Measurements from ENCODE around the gene STOX1.
"Not testable (repeated sequence)": the region's sequence is repeated elsewhere in the genome, so short reads cannot be mapped to it uniquely, and the experiment has no call there.

The STOX1 gene

DNA sequence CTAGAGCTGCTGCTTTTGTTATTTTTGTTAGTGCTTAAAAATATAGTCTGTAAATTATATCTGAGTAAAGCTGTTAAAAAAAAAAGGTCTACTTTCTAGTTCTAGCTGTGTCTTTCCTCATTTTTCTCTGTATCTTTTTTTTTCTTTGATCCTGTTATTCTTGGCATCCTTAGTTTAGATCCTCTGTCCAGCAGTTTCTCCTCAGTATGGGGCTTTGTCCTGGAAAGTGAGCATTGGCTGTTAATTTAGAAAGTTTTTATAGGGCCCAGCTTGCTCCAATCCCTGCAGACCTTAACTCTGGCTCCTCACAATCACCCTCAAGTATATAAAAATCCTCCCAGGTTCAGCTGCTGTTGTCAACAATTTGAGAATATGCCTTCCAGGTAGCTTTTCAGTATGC is 97.3 kb downstream of the STOX1 start:
- no peaks in the 10 kb centered on the region for H3K4me1 ChIP-seq (ENCODE audit: control insufficient read depth, insufficient read depth, low read length)
- H3K27me3 ChIP-seq (ENCODE audit: control insufficient read depth, insufficient read depth, low read length, poor library complexity, severe bottlenecking): no peaks in the 10 kb centered on the region
- H3K27ac ChIP-seq (ENCODE audit: insufficient read depth, low read depth, low read length, poor library complexity, severe bottlenecking): no peak overlapping the region
- H3K36me3 ChIP-seq (ENCODE audit: control insufficient read depth, insufficient read depth, low read length): peaks cover 19% of the 10 kb centered on the region
- no peak overlapping the region for H3K4me3 ChIP-seq (ENCODE audit: insufficient read depth, low read depth, low read length)
- H3K9me3 ChIP-seq (ENCODE audit: control insufficient read depth, low read length): no peaks in the 10 kb centered on the region

DNA sequence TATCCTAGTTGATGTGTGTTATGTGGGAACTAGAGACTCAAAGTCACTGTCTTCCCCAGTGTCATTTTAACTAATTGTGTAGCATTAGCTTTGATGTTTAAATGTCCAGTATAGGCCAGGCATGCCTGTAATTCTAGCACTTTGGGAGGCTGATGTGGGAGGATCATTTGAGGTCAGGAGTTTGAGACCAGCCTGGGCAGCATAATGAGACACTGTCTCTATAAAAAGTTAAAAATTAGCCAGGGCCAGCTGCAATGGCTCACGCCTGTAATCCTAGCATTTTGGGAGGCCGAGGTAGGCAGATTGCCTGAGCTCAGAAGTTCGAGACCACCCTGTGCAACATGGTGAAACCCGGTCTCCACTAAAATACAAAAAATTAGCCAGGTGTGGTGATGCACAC is 98.2 kb downstream of the STOX1 start:
- Histone ChIP-seq H3K36me3 (ENCODE audit: control insufficient read depth, insufficient read depth, low read length) (peaks cover 13% of the 10 kb centered on the region), H3K9me3 (ENCODE audit: control insufficient read depth, low read length) (no peaks in the 10 kb centered on the region), H3K27ac (ENCODE audit: insufficient read depth, low read depth, low read length, poor library complexity, severe bottlenecking) (no peak overlapping the region), H3K4me1 (ENCODE audit: control insufficient read depth, insufficient read depth, low read length) (no peaks in the 10 kb centered on the region), H3K4me3 (ENCODE audit: insufficient read depth, low read depth, low read length) (no peak overlapping the region), H3K27me3 (ENCODE audit: control insufficient read depth, insufficient read depth, low read length, poor library complexity, severe bottlenecking) (no peaks in the 10 kb centered on the region)
- WGBS, 2 experiments: 91 to 94% methylated on average over 4 of the region's 4 CpGs

GRCh38 chr10:68929157-68929556 is 101.8 kb downstream of the STOX1 start:
- not testable (repeated sequence) for H3K4me1 ChIP-seq (ENCODE audit: control insufficient read depth, insufficient read depth, low read length); H3K27me3 ChIP-seq (ENCODE audit: control insufficient read depth, insufficient read depth, low read length, poor library complexity, severe bottlenecking); H3K4me3 ChIP-seq (ENCODE audit: insufficient read depth, low read depth, low read length); H3K9me3 ChIP-seq (ENCODE audit: control insufficient read depth, low read length); H3K27ac ChIP-seq (ENCODE audit: insufficient read depth, low read depth, low read length, poor library complexity, severe bottlenecking)
- peaks cover 12% of the 10 kb centered on the region for H3K36me3 ChIP-seq (ENCODE audit: control insufficient read depth, insufficient read depth, low read length)
- WGBS, 2 experiments: 92 to 98% methylated on average over 2 of the region's 2 CpGs

GRCh38 chr10:68929888-68930287 is 102.6 kb downstream of the STOX1 start:
- H3K36me3 ChIP-seq (ENCODE audit: control insufficient read depth, insufficient read depth, low read length): peaks cover 12% of the 10 kb centered on the region
- not testable (repeated sequence) for H3K9me3 ChIP-seq (ENCODE audit: control insufficient read depth, low read length); H3K27me3 ChIP-seq (ENCODE audit: control insufficient read depth, insufficient read depth, low read length, poor library complexity, severe bottlenecking); H3K27ac ChIP-seq (ENCODE audit: insufficient read depth, low read depth, low read length, poor library complexity, severe bottlenecking); H3K4me3 ChIP-seq (ENCODE audit: insufficient read depth, low read depth, low read length); H3K4me1 ChIP-seq (ENCODE audit: control insufficient read depth, insufficient read depth, low read length)
- WGBS, 2 experiments: 94 to 95% methylated on average over 8 of the region's 8 CpGs

- H3K27ac ChIP-seq (ENCODE audit: insufficient read depth, low read depth, low read length, poor library complexity, severe bottlenecking); H3K4me3 ChIP-seq (ENCODE audit: insufficient read depth, low read depth, low read length); H3K9me3 ChIP-seq (ENCODE audit: control insufficient read depth, low read length); H3K36me3 ChIP-seq (ENCODE audit: control insufficient read depth, insufficient read depth, low read length); H3K4me1 ChIP-seq (ENCODE audit: control insufficient read depth, insufficient read depth, low read length); H3K27me3 ChIP-seq (ENCODE audit: control insufficient read depth, insufficient read depth, low read length, poor library complexity, severe bottlenecking): not testable (repeated sequence)
- WGBS, 2 experiments: 89 to 95% methylated on average over 3 of the region's 3 CpGs
These were observed 105.5 kb downstream of the STOX1 start for GRCh38 chr10:68932860-68933259.

GRCh38 chr10:68934994-68935393 is 107.7 kb downstream of the STOX1 start:
- no peaks in the 10 kb centered on the region for H3K9me3 ChIP-seq (ENCODE audit: control insufficient read depth, low read length)
- H3K27me3 ChIP-seq (ENCODE audit: control insufficient read depth, insufficient read depth, low read length, poor library complexity, severe bottlenecking): no peaks in the 10 kb centered on the region
- H3K36me3 ChIP-seq (ENCODE audit: control insufficient read depth, insufficient read depth, low read length): peaks cover 13% of the 10 kb centered on the region
- H3K4me1 ChIP-seq (ENCODE audit: control insufficient read depth, insufficient read depth, low read length): no peaks in the 10 kb centered on the region
- H3K4me3 ChIP-seq (ENCODE audit: insufficient read depth, low read depth, low read length): no peak overlapping the region
- no peak overlapping the region for H3K27ac ChIP-seq (ENCODE audit: insufficient read depth, low read depth, low read length, poor library complexity, severe bottlenecking)

DNA sequence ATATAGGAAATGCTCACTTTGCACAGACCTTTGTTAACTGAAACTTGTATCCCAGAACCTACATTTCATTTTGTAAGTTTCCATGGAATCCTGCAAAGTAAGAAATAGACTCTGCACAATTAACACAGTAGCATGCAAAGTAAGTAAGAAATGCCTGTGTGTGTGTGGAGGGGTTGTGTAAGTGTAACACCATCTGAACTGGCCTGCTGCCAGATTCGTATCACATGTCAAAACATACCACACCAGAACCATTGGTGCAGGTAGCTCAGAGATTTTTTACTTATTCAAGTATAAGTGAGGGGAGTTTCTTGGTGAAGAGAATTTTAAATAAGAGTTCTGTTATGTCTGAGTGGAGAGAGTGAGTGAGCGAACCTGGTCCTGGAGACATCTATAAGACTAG is 110.8 kb downstream of the STOX1 start:
- peaks cover 16% of the 10 kb centered on the region for H3K36me3 ChIP-seq (ENCODE audit: control insufficient read depth, insufficient read depth, low read length)
- 98 to 100% methylated on average over 1 to 2 of the region's 2 CpGs for WGBS, 2 experiments
- H3K4me1 ChIP-seq (ENCODE audit: control insufficient read depth, insufficient read depth, low read length): no peaks in the 10 kb centered on the region
- no peaks in the 10 kb centered on the region for H3K9me3 ChIP-seq (ENCODE audit: control insufficient read depth, low read length)
- no peak overlapping the region for H3K27ac ChIP-seq (ENCODE audit: insufficient read depth, low read depth, low read length, poor library complexity, severe bottlenecking)
- H3K27me3 ChIP-seq (ENCODE audit: control insufficient read depth, insufficient read depth, low read length, poor library complexity, severe bottlenecking): no peaks in the 10 kb centered on the region
- H3K4me3 ChIP-seq (ENCODE audit: insufficient read depth, low read depth, low read length): no peak overlapping the region

DNA sequence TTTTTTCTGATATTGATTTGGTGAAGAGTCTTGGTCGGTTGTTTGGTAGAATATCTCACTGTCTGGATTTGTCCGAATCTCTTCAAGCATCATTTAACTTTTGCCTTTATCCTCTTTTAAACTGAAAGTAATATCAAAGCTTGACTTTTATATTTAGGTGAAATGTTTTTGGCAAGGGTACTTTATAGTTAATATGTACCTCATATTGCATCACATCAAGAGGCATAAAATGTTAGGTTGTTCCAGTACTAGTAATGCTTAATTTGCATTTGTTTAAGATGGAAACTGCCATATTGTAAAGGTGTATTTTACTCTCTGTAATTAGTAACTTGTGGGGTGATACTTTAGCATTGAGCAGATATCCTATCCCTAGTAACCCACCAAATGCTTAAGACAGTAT is 111.6 kb downstream of the STOX1 start:
- H3K9me3 ChIP-seq (ENCODE audit: control insufficient read depth, low read length): no peaks in the 10 kb centered on the region
- WGBS, 2 experiments: 100% methylated on average over 1 to 2 of the region's 2 CpGs
- no peak overlapping the region for H3K4me3 ChIP-seq (ENCODE audit: insufficient read depth, low read depth, low read length)
- H3K4me1 ChIP-seq (ENCODE audit: control insufficient read depth, insufficient read depth, low read length): no peaks in the 10 kb centered on the region
- peaks cover 24% of the 10 kb centered on the region for H3K36me3 ChIP-seq (ENCODE audit: control insufficient read depth, insufficient read depth, low read length)
- no peak overlapping the region for H3K27ac ChIP-seq (ENCODE audit: insufficient read depth, low read depth, low read length, poor library complexity, severe bottlenecking)
- H3K27me3 ChIP-seq (ENCODE audit: control insufficient read depth, insufficient read depth, low read length, poor library complexity, severe bottlenecking): no peaks in the 10 kb centered on the region

- H3K9me3 ChIP-seq (ENCODE audit: control insufficient read depth, low read length); H3K27me3 ChIP-seq (ENCODE audit: control insufficient read depth, insufficient read depth, low read length, poor library complexity, severe bottlenecking); H3K4me3 ChIP-seq (ENCODE audit: insufficient read depth, low read depth, low read length); H3K4me1 ChIP-seq (ENCODE audit: control insufficient read depth, insufficient read depth, low read length); H3K27ac ChIP-seq (ENCODE audit: insufficient read depth, low read depth, low read length, poor library complexity, severe bottlenecking): not testable (repeated sequence)
- peaks cover 21% of the 10 kb centered on the region for H3K36me3 ChIP-seq (ENCODE audit: control insufficient read depth, insufficient read depth, low read length)
These were observed 113.6 kb downstream of the STOX1 start for GRCh38 chr10:68940917-68941316.

All from ectodermal cell (in vitro differentiated cells).